Measurements from ENCODE around the gene ANKRD24. TPM values are rescaled to one million over a fixed set of nuclear protein-coding genes. Genes with fewer than 3 reads are reported as not detected.
"Not testable (repeated sequence)": the region's sequence is repeated elsewhere in the genome, so short reads cannot be mapped to it uniquely, and the experiment has no call there.

Gene ANKRD24
- total and polyA plus RNA-seq, 8 donors: 0.29 to 6.1 (median 2.3) TPM; not detected in 1

DNA sequence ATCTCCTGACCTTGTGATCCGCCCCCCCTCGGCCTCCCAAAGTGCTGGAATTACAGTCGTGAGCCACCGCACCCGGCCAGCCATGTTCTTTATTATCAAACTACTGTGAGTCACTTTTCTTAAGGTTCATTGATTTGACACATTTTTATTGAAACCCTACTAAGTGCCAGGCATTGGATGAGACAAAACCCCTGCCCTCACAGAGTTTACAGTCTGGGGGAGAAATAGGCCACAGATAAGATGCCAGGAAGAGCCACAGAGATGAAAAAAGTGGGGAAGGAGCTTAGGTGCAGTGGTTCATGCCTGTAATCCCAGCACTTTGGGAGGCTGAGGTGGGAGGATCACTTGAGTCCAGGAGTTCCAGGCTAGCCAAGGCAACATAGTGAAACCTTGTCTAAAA lies 44.0 kb upstream of the ANKRD24 start:
- peaks cover 0 to 14% (median 6%) of the 10 kb centered on the region in 4 donors for H3K4me1 ChIP-seq
- no peak for DNase-seq
- no peaks in the 10 kb centered on the region for H3K36me3 ChIP-seq
- TF ChIP-seq EP300 (IDR thresholded peaks at IDR 0.05) (no peak), POLR2A (IDR thresholded peaks at IDR 0.05) (no peak)
- TF ChIP-seq, protein P1, sequence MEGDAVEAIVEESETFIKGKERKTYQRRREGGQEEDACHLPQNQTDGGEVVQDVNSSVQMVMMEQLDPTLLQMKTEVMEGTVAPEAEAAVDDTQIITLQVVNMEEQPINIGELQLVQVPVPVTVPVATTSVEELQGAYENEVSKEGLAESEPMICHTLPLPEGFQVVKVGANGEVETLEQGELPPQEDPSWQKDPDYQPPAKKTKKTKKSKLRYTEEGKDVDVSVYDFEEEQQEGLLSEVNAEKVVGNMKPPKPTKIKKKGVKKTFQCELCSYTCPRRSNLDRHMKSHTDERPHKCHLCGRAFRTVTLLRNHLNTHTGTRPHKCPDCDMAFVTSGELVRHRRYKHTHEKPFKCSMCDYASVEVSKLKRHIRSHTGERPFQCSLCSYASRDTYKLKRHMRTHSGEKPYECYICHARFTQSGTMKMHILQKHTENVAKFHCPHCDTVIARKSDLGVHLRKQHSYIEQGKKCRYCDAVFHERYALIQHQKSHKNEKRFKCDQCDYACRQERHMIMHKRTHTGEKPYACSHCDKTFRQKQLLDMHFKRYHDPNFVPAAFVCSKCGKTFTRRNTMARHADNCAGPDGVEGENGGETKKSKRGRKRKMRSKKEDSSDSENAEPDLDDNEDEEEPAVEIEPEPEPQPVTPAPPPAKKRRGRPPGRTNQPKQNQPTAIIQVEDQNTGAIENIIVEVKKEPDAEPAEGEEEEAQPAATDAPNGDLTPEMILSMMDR (IDR thresholded peaks at IDR 0.05): no peak
- intact Hi-C loops (cut with DNase I; ENCODE audit: low total_unique reads): no loop called here
- no peak overlapping the region for H3K4me3 ChIP-seq
- H3K9me3 ChIP-seq: no peaks in the 10 kb centered on the region
- WGBS, 5 donors: 80 to 88% (median 85%) methylated on average over 5 of the region's 5 CpGs
- H3K27ac ChIP-seq: no peak overlapping the region
- peaks cover 0 to 9% (median 0%) of the 10 kb centered on the region in 3 donors for H3K27me3 ChIP-seq

DNA sequence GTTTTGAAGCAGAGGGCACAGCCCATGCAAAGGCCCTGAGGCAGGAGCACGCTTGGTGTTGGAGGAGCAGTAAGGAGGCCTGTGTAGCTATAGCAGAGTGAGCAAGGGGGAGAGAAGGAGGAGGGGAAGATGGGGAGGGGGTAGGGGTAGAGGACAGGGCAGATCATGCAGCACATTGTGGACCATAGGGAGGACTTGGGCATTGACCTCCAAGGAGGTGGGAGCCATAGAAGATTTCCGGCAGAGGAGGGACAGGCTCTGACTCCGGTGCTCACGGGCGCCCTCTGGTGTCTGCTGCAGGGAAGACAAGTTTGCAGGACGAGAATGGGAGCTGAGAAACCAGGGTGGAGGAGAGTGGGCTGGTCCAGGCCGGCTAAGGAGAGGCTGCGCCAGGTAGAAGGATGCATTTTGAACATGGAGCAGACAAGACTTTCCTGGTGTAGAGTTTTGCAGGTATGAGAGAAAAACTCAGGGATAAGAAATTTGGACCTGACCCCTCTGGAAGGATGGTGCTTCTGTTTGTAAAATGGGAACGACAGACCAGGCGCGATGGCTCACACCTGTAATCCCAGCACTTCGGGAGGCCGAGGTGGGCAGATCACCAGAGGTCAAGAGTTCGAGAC lies 42.8 kb upstream of the ANKRD24 start:
- Histone ChIP-seq H3K4me3 (no peak overlapping the region), H3K27me3 (peaks cover 0 to 18% (median 0%) of the 10 kb centered on the region in 3 donors), H3K36me3 (no peaks in the 10 kb centered on the region), H3K9me3 (no peaks in the 10 kb centered on the region), H3K27ac (no peak overlapping the region), H3K4me1 (peaks cover 0 to 14% (median 6%) of the 10 kb centered on the region in 4 donors)
- TF ChIP-seq POLR2A (IDR thresholded peaks at IDR 0.05) (no peak), POLR2AphosphoS5 (IDR thresholded peaks at IDR 0.05) (peak in 1 of 3 donors; percentile 50), EP300 (IDR thresholded peaks at IDR 0.05) (no peak)
- TF ChIP-seq, protein P1 (IDR thresholded peaks at IDR 0.05): peak in 5 of 7 experiments; percentile 52 to 75 (median 72)
- WGBS, 5 donors: 29 to 33% (median 32%) methylated on average over 14 of the region's 14 CpGs
- intact Hi-C loops (cut with DNase I; ENCODE audit: low total_unique reads): no loop called here
- peak; percentile 86 to 91 for DNase-seq

DNA sequence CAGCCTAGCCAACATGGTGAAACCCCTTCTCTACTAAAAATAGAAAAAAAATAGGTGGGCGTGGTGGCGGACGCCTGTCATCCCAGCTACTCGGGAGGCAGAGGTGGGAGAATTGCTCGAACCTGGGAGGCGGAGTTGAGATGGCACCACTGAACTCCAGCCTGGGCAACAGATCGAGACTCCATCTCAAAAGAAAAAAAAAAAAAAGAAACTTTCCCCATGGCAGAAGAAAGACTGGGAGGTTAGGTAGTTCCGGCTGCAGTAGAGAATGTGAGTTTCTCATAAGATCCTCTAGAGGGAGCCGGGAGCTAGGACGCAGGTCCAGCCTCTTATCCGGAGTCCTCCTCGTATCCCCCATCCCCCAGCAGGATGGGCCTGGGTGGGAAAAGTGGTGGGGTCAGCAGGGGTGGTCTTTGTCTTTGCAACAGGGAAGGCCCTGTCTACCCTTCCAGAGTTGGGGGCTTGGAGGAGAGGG lies 42.2 kb upstream of the ANKRD24 start:
- peaks cover 0 to 14% (median 6%) of the 10 kb centered on the region in 4 donors for H3K4me1 ChIP-seq
- 18 to 23% (median 21%) methylated on average over 12 of the region's 12 CpGs for WGBS, 5 donors
- no peaks in the 10 kb centered on the region for H3K36me3 ChIP-seq
- no peak for TF ChIP-seq POLR2AphosphoS5 (IDR thresholded peaks at IDR 0.05)
- TF ChIP-seq POLR2A (IDR thresholded peaks at IDR 0.05): no peak
- TF ChIP-seq, protein P1 (IDR thresholded peaks at IDR 0.05): peak in 4 of 7 experiments; percentile 12 to 55 (median 46)
- intact Hi-C loops (cut with DNase I; ENCODE audit: low total_unique reads): no loop called here
- DNase-seq: peak in 1 of 2 donors; percentile 81
- no peak overlapping the region for H3K4me3 ChIP-seq
- H3K27ac ChIP-seq: peak overlapping the region in 1 of 5 donors; percentile 8
- H3K27me3 ChIP-seq: peaks cover 0 to 23% (median 0%) of the 10 kb centered on the region in 3 donors
- H3K9me3 ChIP-seq: no peaks in the 10 kb centered on the region

DNA sequence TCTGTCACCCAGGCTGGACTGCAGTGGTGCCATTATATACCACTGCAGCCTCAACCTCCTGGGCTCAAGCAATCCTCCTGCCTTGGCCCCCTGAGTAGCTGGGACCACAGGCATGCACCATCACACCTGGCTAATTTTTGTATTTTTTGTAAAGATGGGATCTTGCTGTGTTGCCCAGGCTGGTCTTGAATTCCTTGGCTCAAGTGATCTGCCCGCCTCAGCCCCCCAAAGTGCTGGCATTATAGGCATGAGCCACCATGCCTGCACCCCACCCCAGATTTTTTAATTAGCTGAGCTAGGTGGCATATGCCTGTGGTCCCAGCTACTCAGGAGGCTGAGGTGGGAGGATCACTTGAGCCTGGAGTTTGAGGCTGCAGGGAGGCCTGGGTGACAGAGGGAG lies 39.6 kb upstream of the ANKRD24 start:
- Histone ChIP-seq H3K27me3 (peaks cover 0 to 48% (median 0%) of the 10 kb centered on the region in 3 donors), H3K4me1 (peaks cover 0 to 19% (median 6%) of the 10 kb centered on the region in 4 donors)
- H3K27ac ChIP-seq; H3K4me3 ChIP-seq; intact Hi-C loops (cut with DNase I; ENCODE audit: low total_unique reads); DNase-seq; H3K36me3 ChIP-seq; H3K9me3 ChIP-seq: not testable (repeated sequence)
- WGBS, 5 donors: 50 to 91% (median 88%) methylated on average over 1 of the region's 1 CpG

All from stomach (tissue), 9 donors.